Measurements from ENCODE around the gene KRTAP5-10.
"Not testable (repeated sequence)": the region's sequence is repeated elsewhere in the genome, so short reads cannot be mapped to it uniquely, and the experiment has no call there.

Gene KRTAP5-10

DNA sequence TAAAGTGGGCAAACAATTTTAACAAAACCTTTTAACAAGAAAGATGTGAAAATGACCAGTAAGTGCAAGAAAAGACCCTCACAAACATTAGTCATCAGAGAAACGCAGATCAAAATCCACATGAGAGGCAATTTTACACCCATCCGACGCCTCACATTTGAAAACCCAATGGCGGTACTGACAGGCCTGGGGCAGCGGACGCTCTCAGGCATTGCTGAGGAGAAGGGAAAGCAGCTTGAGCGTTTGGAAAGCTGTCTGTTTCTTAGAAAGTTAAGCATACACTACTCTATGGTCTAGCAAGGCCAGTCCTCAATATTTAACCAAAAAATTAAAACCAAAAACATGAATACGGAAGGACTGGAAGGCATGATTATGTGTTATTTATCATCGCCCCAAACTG lies 29.5 kb upstream of the KRTAP5-10 start:
- Histone ChIP-seq H4K91ac (ENCODE audit: low read length) (no peak overlapping the region), H3K79me1 (replicated peaks; ENCODE audit: low read length, poor library complexity, severe bottlenecking) (no peaks in the 10 kb centered on the region), H3K36me3 (ENCODE audit: control insufficient read depth in 1 of 2, insufficient read depth in 2 of 2, low read depth in 1 of 2, low read length in 2 of 2) (no peaks in the 10 kb centered on the region), H2BK120ac (ENCODE audit: low read depth, low read length) (no peak overlapping the region), H3K4me2 (ENCODE audit: low read length, poor library complexity, severe bottlenecking) (no peak overlapping the region), H3K9ac (ENCODE audit: low read length) (no peak overlapping the region), H2AK5ac (ENCODE audit: low read length, severe bottlenecking) (no peak overlapping the region), H2BK5ac (ENCODE audit: low read depth, low read length, poor library complexity, severe bottlenecking) (no peak overlapping the region), H3K4ac (ENCODE audit: low read depth in 1 of 2, low read length in 2 of 2) (no peak overlapping the region), H4K8ac (ENCODE audit: low read length) (no peak overlapping the region), H3K4me1 (ENCODE audit: control insufficient read depth, insufficient read depth, low read depth, low read length) (peaks cover 1% of the 10 kb centered on the region), H3K27ac (ENCODE audit: low read length, poor library complexity, severe bottlenecking) (no peak overlapping the region), H3K27me3 (ENCODE audit: control insufficient read depth in 1 of 2, insufficient read depth in 1 of 2, low read length in 2 of 2) (peaks cover 0 to 17% of the 10 kb centered on the region in 2 experiments), H3K14ac (ENCODE audit: low read length in 2 of 2) (no peak overlapping the region), H2AFZ (ENCODE audit: low read depth, low read length) (no peak overlapping the region), H3K4me3 (ENCODE audit: insufficient read depth in 1 of 2, low read depth in 1 of 2, low read length in 2 of 2) (no peak overlapping the region), H3K18ac (ENCODE audit: low read depth in 1 of 2, low read length in 2 of 2) (no peak overlapping the region), H2BK12ac (ENCODE audit: low read length in 2 of 2) (no peak overlapping the region), H3K23ac (ENCODE audit: low read length in 2 of 2) (no peak overlapping the region), H3K9me3 (ENCODE audit: control insufficient read depth, low read length) (no peaks in the 10 kb centered on the region), H2BK15ac (ENCODE audit: low read depth, poor library complexity, severe bottlenecking) (no peak overlapping the region)
- WGBS = over 99% methylated on average over 8 of the region's 9 CpGs
- no peak for DNase-seq

GRCh38 chr11:71537537-71537936 lies 27.8 kb upstream of the KRTAP5-10 start:
- Histone ChIP-seq H3K27ac (ENCODE audit: low read length, poor library complexity, severe bottlenecking) (no peak overlapping the region), H2BK12ac (ENCODE audit: low read length in 2 of 2) (no peak overlapping the region), H3K9ac (ENCODE audit: low read length) (no peak overlapping the region), H3K23ac (ENCODE audit: low read length in 2 of 2) (no peak overlapping the region), H3K27me3 (ENCODE audit: control insufficient read depth in 1 of 2, insufficient read depth in 1 of 2, low read length in 2 of 2) (peaks cover 7 to 13% of the 10 kb centered on the region in 2 experiments), H3K9me3 (ENCODE audit: control insufficient read depth, low read length) (no peaks in the 10 kb centered on the region), H2BK5ac (ENCODE audit: low read depth, low read length, poor library complexity, severe bottlenecking) (no peak overlapping the region), H2BK15ac (ENCODE audit: low read depth, poor library complexity, severe bottlenecking) (no peak overlapping the region), H3K4me3 (ENCODE audit: insufficient read depth in 1 of 2, low read depth in 1 of 2, low read length in 2 of 2) (no peak overlapping the region), H3K18ac (ENCODE audit: low read depth in 1 of 2, low read length in 2 of 2) (no peak overlapping the region), H3K79me1 (replicated peaks; ENCODE audit: low read length, poor library complexity, severe bottlenecking) (no peaks in the 10 kb centered on the region), H3K4me2 (ENCODE audit: low read length, poor library complexity, severe bottlenecking) (no peak overlapping the region), H3K4me1 (ENCODE audit: control insufficient read depth, insufficient read depth, low read depth, low read length) (peaks cover 1% of the 10 kb centered on the region), H3K14ac (ENCODE audit: low read length in 2 of 2) (no peak overlapping the region), H3K36me3 (ENCODE audit: control insufficient read depth in 1 of 2, insufficient read depth in 2 of 2, low read depth in 1 of 2, low read length in 2 of 2) (no peaks in the 10 kb centered on the region), H4K91ac (ENCODE audit: low read length) (no peak overlapping the region), H2AFZ (ENCODE audit: low read depth, low read length) (no peak overlapping the region), H4K8ac (ENCODE audit: low read length) (no peak overlapping the region), H2BK120ac (ENCODE audit: low read depth, low read length) (no peak overlapping the region), H2AK5ac (ENCODE audit: low read length, severe bottlenecking) (no peak overlapping the region), H3K4ac (ENCODE audit: low read depth in 1 of 2, low read length in 2 of 2) (no peak overlapping the region)
- 93% methylated on average over 8 of the region's 9 CpGs for WGBS
- no peak for DNase-seq

DNA sequence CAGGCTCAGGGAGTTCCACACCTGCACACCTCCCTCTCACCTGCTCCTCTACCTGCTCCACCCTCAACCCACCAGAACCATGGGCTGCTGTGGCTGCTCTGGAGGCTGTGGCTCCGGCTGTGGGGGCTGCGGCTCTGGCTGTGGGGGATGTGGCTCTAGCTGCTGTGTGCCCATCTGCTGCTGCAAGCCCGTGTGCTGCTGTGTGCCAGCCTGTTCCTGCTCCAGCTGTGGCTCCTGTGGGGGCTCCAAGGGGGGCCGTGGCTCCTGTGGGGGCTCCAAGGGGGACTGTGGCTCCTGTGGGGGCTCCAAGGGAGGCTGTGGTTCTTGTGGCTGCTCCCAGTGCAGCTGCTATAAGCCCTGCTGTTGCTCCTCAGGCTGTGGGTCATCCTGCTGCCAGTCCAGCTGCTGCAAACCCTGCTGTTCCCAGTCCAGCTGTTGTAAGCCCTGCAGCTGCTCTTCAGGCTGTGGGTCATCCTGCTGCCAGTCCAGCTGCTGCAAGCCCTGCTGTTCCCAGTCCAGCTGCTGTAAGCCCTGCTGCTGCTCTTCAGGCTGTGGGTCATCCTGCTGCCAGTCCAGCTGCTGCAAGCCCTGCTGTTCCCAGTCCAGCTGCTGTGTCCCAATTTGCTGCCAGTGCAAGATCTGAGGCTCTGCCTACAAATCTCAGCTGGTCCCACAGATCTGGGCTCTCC lies 27.2 kb upstream of the KRTAP5-10 start, which contains the start of gene KRTAP5-8:
KRTAP5-8 (plus strand) TSS at position 49 of the 689 bp plus-strand sequence; CDS start at position 80, 31 bp downstream.
- not testable (repeated sequence) for H3K18ac ChIP-seq (ENCODE audit: low read depth in 1 of 2, low read length in 2 of 2); H2BK12ac ChIP-seq (ENCODE audit: low read length in 2 of 2); H3K9me3 ChIP-seq (ENCODE audit: control insufficient read depth, low read length); H3K9ac ChIP-seq (ENCODE audit: low read length); H3K27ac ChIP-seq (ENCODE audit: low read length, poor library complexity, severe bottlenecking); H3K23ac ChIP-seq (ENCODE audit: low read length in 2 of 2); H2AK5ac ChIP-seq (ENCODE audit: low read length, severe bottlenecking); H3K4ac ChIP-seq (ENCODE audit: low read depth in 1 of 2, low read length in 2 of 2); H4K8ac ChIP-seq (ENCODE audit: low read length); H3K4me2 ChIP-seq (ENCODE audit: low read length, poor library complexity, severe bottlenecking); H2BK5ac ChIP-seq (ENCODE audit: low read depth, low read length, poor library complexity, severe bottlenecking); H4K91ac ChIP-seq (ENCODE audit: low read length); H3K79me1 ChIP-seq (replicated peaks; ENCODE audit: low read length, poor library complexity, severe bottlenecking); H3K4me1 ChIP-seq (ENCODE audit: control insufficient read depth, insufficient read depth, low read depth, low read length); H3K36me3 ChIP-seq (ENCODE audit: control insufficient read depth in 1 of 2, insufficient read depth in 2 of 2, low read depth in 1 of 2, low read length in 2 of 2); H2AFZ ChIP-seq (ENCODE audit: low read depth, low read length); H3K14ac ChIP-seq (ENCODE audit: low read length in 2 of 2); H2BK120ac ChIP-seq (ENCODE audit: low read depth, low read length); H2BK15ac ChIP-seq (ENCODE audit: low read depth, poor library complexity, severe bottlenecking); H3K4me3 ChIP-seq (ENCODE audit: insufficient read depth in 1 of 2, low read depth in 1 of 2, low read length in 2 of 2)
- DNase-seq = peak; percentile 24
- 66% methylated on average over 4 of the region's 4 CpGs for WGBS
- peaks cover 7 to 13% of the 10 kb centered on the region in 2 experiments for H3K27me3 ChIP-seq (ENCODE audit: control insufficient read depth in 1 of 2, insufficient read depth in 1 of 2, low read length in 2 of 2)

GRCh38 chr11:71538666-71538990 lies 26.7 kb upstream of the KRTAP5-10 start:
- no peak for DNase-seq
- H4K91ac ChIP-seq (ENCODE audit: low read length) = no peak overlapping the region
- H3K4me2 ChIP-seq (ENCODE audit: low read length, poor library complexity, severe bottlenecking) = no peak overlapping the region
- no peak overlapping the region for H2AFZ ChIP-seq (ENCODE audit: low read depth, low read length)
- no peaks in the 10 kb centered on the region for H3K9me3 ChIP-seq (ENCODE audit: control insufficient read depth, low read length)
- no peaks in the 10 kb centered on the region for H3K79me1 ChIP-seq (replicated peaks; ENCODE audit: low read length, poor library complexity, severe bottlenecking)
- H3K36me3 ChIP-seq (ENCODE audit: control insufficient read depth in 1 of 2, insufficient read depth in 2 of 2, low read depth in 1 of 2, low read length in 2 of 2) = no peaks in the 10 kb centered on the region
- no peak overlapping the region for H2BK5ac ChIP-seq (ENCODE audit: low read depth, low read length, poor library complexity, severe bottlenecking)
- no peak overlapping the region for H2BK15ac ChIP-seq (ENCODE audit: low read depth, poor library complexity, severe bottlenecking)
- no peak overlapping the region for H3K4me3 ChIP-seq (ENCODE audit: insufficient read depth in 1 of 2, low read depth in 1 of 2, low read length in 2 of 2)
- H3K14ac ChIP-seq (ENCODE audit: low read length in 2 of 2) = no peak overlapping the region
- H2AK5ac ChIP-seq (ENCODE audit: low read length, severe bottlenecking) = no peak overlapping the region
- no peak overlapping the region for H3K9ac ChIP-seq (ENCODE audit: low read length)
- H2BK12ac ChIP-seq (ENCODE audit: low read length in 2 of 2) = no peak overlapping the region
- no peak overlapping the region for H3K27ac ChIP-seq (ENCODE audit: low read length, poor library complexity, severe bottlenecking)
- H3K4me1 ChIP-seq (ENCODE audit: control insufficient read depth, insufficient read depth, low read depth, low read length) = peaks cover 1% of the 10 kb centered on the region
- H3K23ac ChIP-seq (ENCODE audit: low read length in 2 of 2) = no peak overlapping the region
- H3K4ac ChIP-seq (ENCODE audit: low read depth in 1 of 2, low read length in 2 of 2) = no peak overlapping the region
- H3K18ac ChIP-seq (ENCODE audit: low read depth in 1 of 2, low read length in 2 of 2) = no peak overlapping the region
- 72% methylated on average over 4 of the region's 4 CpGs for WGBS
- no peak overlapping the region for H4K8ac ChIP-seq (ENCODE audit: low read length)
- H3K27me3 ChIP-seq (ENCODE audit: control insufficient read depth in 1 of 2, insufficient read depth in 1 of 2, low read length in 2 of 2) = peaks cover 7 to 13% of the 10 kb centered on the region in 2 experiments
- no peak overlapping the region for H2BK120ac ChIP-seq (ENCODE audit: low read depth, low read length)

All from mesenchymal stem cell (in vitro differentiated cells and primary cell).